Astrocyte (in vitro differentiated cells and primary cell): ENCODE results near the gene MAP2K7. TPM values are rescaled to one million over a fixed set of nuclear protein-coding genes. Genes with fewer than 3 reads are reported as not detected.
"Not testable (repeated sequence)": the region's sequence is repeated elsewhere in the genome, so short reads cannot be mapped to it uniquely, and the experiment has no call there.

Source experiments
- DNase-seq: peaks from one replicate; pipeline ENCODE4 v3.0.0-alpha.2; 2010; ENCODE audit warnings: low read depth
- FAIRE-seq: peaks from 2 replicates; lab custom pipeline; 2011; peaks lifted over from hg19 to GRCh38; lab: Jason Lieb, UNC
- H2AFZ ChIP-seq: 2 replicates; pipeline ENCODE4 v1.6.0; 2012; ENCODE audit warnings: low read depth, low read length, inconsistent platforms
- H3K27ac ChIP-seq: 2 replicates; pipeline ENCODE4 v1.5.1; 2011; ENCODE audit warnings: low read depth, low read length, inconsistent platforms
- H3K27me3 ChIP-seq: 2 replicates; pipeline ENCODE4 v1.6.0; 2011; ENCODE audit warnings: low read length, inconsistent platforms; ENCODE audit not compliant: insufficient read depth
- H3K36me3 ChIP-seq: 2 replicates; pipeline ENCODE4 v1.5.1; 2011; ENCODE audit warnings: low read length, inconsistent platforms; ENCODE audit not compliant: insufficient read depth
- H3K4me1 ChIP-seq: 2 replicates; pipeline ENCODE4 v1.5.1; 2011; ENCODE audit warnings: low read length, inconsistent platforms; ENCODE audit not compliant: insufficient read depth
- H3K4me2 ChIP-seq: 2 replicates; pipeline ENCODE4 v1.6.0; 2012; ENCODE audit warnings: low read length, inconsistent platforms
- H3K4me3 ChIP-seq: 2 replicates; pipeline ENCODE4 v1.5.1; 2011; ENCODE audit warnings: low read depth, mild to moderate bottlenecking, low read length, inconsistent platforms; ENCODE audit not compliant: insufficient read depth
- H3K79me2 ChIP-seq: 2 replicates; pipeline ENCODE4 v1.6.0; 2012; ENCODE audit warnings: mild to moderate bottlenecking, low read length, inconsistent platforms; ENCODE audit not compliant: insufficient read depth
- H3K9ac ChIP-seq: 2 replicates; pipeline ENCODE4 v1.6.0; 2012; ENCODE audit warnings: mild to moderate bottlenecking, low read length, inconsistent platforms
- H3K9me3 ChIP-seq: 2 replicates; pipeline ENCODE4 v1.5.1; 2012; ENCODE audit warnings: low read depth, mild to moderate bottlenecking, low read length, inconsistent platforms; ENCODE audit not compliant: insufficient read depth
- H4K20me1 ChIP-seq: 2 replicates; pipeline ENCODE4 v1.6.0; 2012; ENCODE audit warnings: low read length, inconsistent platforms; ENCODE audit not compliant: insufficient read depth
- H3K27ac Mint-ChIP-seq: one replicate; pipeline ENCODE4 v1.8.0; 2021; ENCODE audit warnings: mild to moderate bottlenecking, mixed read lengths; ENCODE audit not compliant: unreplicated experiment
- H3K27me3 Mint-ChIP-seq: one replicate; pipeline ENCODE4 v1.8.0; 2021; ENCODE audit warnings: low read depth, mixed read lengths; ENCODE audit not compliant: unreplicated experiment
- H3K36me3 Mint-ChIP-seq: one replicate; pipeline ENCODE4 v1.8.0; 2021; ENCODE audit warnings: low read depth, mixed read lengths; ENCODE audit not compliant: unreplicated experiment
- H3K4me1 Mint-ChIP-seq: one replicate; pipeline ENCODE4 v1.8.0; 2021; ENCODE audit warnings: low read depth, mixed read lengths; ENCODE audit not compliant: unreplicated experiment
- H3K4me3 Mint-ChIP-seq: one replicate; pipeline ENCODE4 v1.8.0; 2021; ENCODE audit warnings: mild to moderate bottlenecking, moderate library complexity, mixed read lengths; ENCODE audit not compliant: unreplicated experiment
- H3K9me3 Mint-ChIP-seq: one replicate; pipeline ENCODE4 v1.8.0; 2021; ENCODE audit warnings: mild to moderate bottlenecking, mixed read lengths; ENCODE audit not compliant: unreplicated experiment
- EZH2 ChIP-seq: IDR thresholded peaks from 2 replicates; pipeline ENCODE4 v1.6.1; 2012; ENCODE audit warnings: mild to moderate bottlenecking, low read length, inconsistent platforms; ENCODE audit not compliant: insufficient read depth
- total RNA-seq: library from RNA; stranded (reverse); gene quantifications from 2 replicates; pipeline ENCODE4 v1.2.1, GENCODE V29; 2021
- TF ChIP-seq, protein P1 (sequence below): IDR thresholded peaks from 2 replicates; pipeline ENCODE4 v1.5.1; 2011; ENCODE audit warnings: low read depth, mild to moderate bottlenecking, inconsistent platforms, low read length, moderate library complexity; ENCODE audit not compliant: insufficient read depth

Gene MAP2K7
- total RNA-seq, 1 donor from 2014 or later: 22.9 TPM

DNA sequence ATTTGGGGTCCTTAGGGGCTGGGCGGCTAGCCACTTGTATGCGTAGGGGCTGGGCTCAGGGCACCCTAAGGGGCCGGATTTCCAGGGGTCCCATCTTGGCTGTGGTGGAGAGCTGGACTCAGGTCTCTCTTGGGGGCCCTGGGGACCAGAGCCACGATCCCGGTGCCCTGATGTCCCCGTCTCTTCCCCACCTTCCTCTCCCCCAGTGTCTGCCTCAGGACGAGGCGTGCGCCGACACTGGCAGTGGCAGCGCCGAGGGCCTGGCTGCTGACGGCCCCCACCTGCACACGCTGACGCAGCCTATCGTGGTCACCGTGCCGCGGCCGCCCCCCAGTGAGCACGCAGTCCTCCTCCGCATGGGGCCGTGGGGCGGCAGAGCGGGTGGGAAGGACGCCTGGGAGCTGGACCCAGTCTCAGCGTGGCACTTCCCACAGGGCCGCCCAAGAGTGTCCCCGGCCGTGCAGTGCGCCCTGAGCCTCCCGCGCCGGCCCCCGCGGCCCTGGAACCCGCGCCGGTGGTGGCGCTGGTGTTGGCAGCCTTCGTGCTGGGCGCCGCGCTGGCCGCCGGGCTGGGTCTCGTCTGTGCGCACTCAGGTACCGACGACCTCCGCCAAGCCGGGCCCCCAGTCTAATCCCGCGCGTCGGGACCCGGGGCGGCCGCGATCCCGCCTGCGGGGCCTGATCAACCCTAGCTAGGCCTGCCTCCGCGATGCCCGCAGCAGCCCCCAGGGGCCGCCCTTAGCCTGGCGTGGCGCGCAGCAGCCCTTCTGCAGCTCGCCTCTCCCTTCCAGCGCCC, 13.8 kb downstream of the MAP2K7 start:
- H3K4me3 Mint-ChIP-seq: peak overlapping the region; percentile 83
- FAIRE-seq (no peak), DNase-seq (peak; percentile 19)
- H3K9ac ChIP-seq: no peak overlapping the region
- H3K36me3 ChIP-seq: no peaks in the 10 kb centered on the region
- H3K27me3 ChIP-seq: peaks cover 22% of the 10 kb centered on the region
- no peak overlapping the region for H3K4me3 ChIP-seq
- peaks cover 13% of the 10 kb centered on the region for H3K27me3 Mint-ChIP-seq
- no peak overlapping the region for H3K27ac ChIP-seq
- peak overlapping the region; percentile 78 for H3K4me2 ChIP-seq
- no peak overlapping the region for H3K27ac Mint-ChIP-seq
- H4K20me1 ChIP-seq: peaks cover 17% of the 10 kb centered on the region
- peaks cover 30% of the 10 kb centered on the region for H3K4me1 ChIP-seq
- peak overlapping the region; percentile 66 for H2AFZ ChIP-seq
- no peaks in the 10 kb centered on the region for H3K9me3 ChIP-seq
- peaks cover 3% of the 10 kb centered on the region for H3K4me1 Mint-ChIP-seq
- peaks cover 6% of the 10 kb centered on the region for H3K79me2 ChIP-seq
- H3K36me3 Mint-ChIP-seq: no peaks in the 10 kb centered on the region
- TF ChIP-seq, protein P1, sequence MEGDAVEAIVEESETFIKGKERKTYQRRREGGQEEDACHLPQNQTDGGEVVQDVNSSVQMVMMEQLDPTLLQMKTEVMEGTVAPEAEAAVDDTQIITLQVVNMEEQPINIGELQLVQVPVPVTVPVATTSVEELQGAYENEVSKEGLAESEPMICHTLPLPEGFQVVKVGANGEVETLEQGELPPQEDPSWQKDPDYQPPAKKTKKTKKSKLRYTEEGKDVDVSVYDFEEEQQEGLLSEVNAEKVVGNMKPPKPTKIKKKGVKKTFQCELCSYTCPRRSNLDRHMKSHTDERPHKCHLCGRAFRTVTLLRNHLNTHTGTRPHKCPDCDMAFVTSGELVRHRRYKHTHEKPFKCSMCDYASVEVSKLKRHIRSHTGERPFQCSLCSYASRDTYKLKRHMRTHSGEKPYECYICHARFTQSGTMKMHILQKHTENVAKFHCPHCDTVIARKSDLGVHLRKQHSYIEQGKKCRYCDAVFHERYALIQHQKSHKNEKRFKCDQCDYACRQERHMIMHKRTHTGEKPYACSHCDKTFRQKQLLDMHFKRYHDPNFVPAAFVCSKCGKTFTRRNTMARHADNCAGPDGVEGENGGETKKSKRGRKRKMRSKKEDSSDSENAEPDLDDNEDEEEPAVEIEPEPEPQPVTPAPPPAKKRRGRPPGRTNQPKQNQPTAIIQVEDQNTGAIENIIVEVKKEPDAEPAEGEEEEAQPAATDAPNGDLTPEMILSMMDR: peak; percentile 10
- peak; percentile 80 for TF ChIP-seq EZH2
- no peaks in the 10 kb centered on the region for H3K9me3 Mint-ChIP-seq

DNA sequence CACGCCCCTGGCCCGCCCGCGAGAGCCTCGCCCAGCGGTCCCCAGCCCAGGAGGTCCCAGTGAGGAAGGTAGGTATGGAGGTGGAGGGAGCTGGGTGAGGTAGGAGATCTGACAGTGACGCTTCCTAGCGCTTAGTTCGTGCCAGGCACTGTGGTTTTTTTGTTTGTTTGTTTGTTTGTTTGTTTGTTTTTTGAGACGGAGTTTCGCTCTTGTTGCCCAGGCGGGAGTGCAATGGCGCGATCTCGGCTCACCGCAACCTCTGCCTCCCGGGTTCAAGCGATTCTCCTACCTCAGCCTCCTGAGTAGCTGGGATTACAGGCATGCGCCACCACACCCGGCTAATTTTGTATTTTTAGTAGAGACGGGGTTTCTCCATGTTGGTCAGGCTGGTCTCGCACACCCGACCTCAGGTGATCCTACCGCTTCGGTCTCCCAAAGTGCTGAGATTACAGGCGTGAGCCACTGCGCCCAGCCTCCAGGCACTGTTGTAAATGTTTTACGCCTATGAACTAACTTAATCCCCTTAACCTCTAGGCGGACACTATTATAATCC, 14.5 kb downstream of the MAP2K7 start:
- not testable (repeated sequence) for H3K36me3 ChIP-seq, H3K27ac ChIP-seq, DNase-seq, H3K36me3 Mint-ChIP-seq, H3K4me1 Mint-ChIP-seq, FAIRE-seq, H3K9ac ChIP-seq, H3K9me3 Mint-ChIP-seq, H3K4me3 ChIP-seq, H3K9me3 ChIP-seq, H3K79me2 ChIP-seq
- H3K4me1 ChIP-seq: peaks cover 30% of the 10 kb centered on the region
- H4K20me1 ChIP-seq: peaks cover 23% of the 10 kb centered on the region
- H3K27me3 ChIP-seq: peaks cover 22% of the 10 kb centered on the region
- Mint-ChIP-seq H3K4me3 (peak overlapping the region; percentile 71), H3K27me3 (peaks cover 13% of the 10 kb centered on the region), H3K27ac (peak overlapping the region; percentile 58)
- peak overlapping the region; percentile 24 for H2AFZ ChIP-seq
- H3K4me2 ChIP-seq: peak overlapping the region; percentile 78

DNA sequence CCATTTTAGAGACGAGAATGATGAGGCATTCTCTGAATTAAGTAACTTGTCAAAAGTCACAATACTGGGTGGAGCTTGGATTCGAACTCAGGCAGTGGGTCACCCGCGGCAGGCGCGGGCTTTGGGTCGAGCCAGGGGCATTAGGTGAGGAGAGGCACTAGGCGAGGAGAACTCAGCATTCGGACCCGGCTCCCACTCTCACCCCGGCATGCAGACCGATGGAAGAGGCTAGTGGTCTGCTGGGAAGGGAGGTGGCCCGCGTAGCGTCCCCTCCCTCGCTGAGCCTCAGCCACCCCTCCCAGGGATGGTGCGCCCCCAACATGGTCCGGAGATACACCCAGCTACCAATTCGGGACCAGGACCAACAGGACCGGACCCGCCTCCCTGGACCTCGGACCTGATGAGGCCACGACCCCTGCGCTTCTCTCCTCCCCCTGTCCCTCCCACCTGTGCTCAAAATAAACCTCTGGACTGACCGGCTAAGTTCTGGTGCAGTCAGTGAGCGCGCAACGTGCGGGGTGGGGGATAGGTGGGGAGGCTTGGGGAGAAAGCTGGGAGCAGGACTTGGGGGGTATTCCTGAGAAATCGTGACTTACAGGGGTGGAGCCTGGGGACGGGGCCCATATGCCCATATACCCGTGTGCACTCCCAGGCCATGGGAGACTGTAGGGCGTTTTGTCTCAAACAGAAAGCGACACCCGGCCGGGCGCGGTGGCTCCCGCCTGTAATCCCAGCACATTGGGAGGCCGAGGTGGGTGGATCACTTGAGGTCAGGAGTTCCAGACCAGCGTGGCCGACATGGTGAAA, 15.1 kb downstream of the MAP2K7 start:
- Histone ChIP-seq H3K4me2 (peak overlapping the region; percentile 93), H3K27ac (no peak overlapping the region), H3K79me2 (peaks cover 6% of the 10 kb centered on the region), H3K4me3 (no peak overlapping the region), H4K20me1 (peaks cover 26% of the 10 kb centered on the region), H3K36me3 (peaks cover 3% of the 10 kb centered on the region), H3K9ac (no peak overlapping the region), H2AFZ (no peak overlapping the region), H3K4me1 (peaks cover 30% of the 10 kb centered on the region), H3K27me3 (peaks cover 22% of the 10 kb centered on the region), H3K9me3 (no peaks in the 10 kb centered on the region)
- Mint-ChIP-seq H3K27ac (peak overlapping the region; percentile 53), H3K9me3 (no peaks in the 10 kb centered on the region), H3K36me3 (no peaks in the 10 kb centered on the region), H3K27me3 (peaks cover 13% of the 10 kb centered on the region), H3K4me1 (peaks cover 3% of the 10 kb centered on the region), H3K4me3 (peak overlapping the region; percentile 84)
- TF ChIP-seq EZH2: no peak
- TF ChIP-seq, protein P1: no peak
- DNase-seq (no peak), FAIRE-seq (no peak)
